GM04504 (cell line): Measurements from ENCODE around the gene FBXL7.
A peak's percentile ranks its signal among the peaks of the same experiment; 100 is the strongest.

Source experiments
- DNase-seq: peaks from one replicate; pipeline ENCODE4 v3.0.0-alpha.2; 2012; ENCODE audit warnings: low read depth

FBXL7 gene

GRCh38 chr5:15502208-15502607 is 2.2 kb downstream of the FBXL7 start:
- no peak for DNase-seq

- DNase-seq = no peak
Measured at GRCh38 chr5:15506146-15506545, 6.2 kb downstream of the FBXL7 start.

GRCh38 chr5:15506897-15507296 is 6.9 kb downstream of the FBXL7 start:
- no peak for DNase-seq

GRCh38 chr5:15510092-15510491 is 10.1 kb downstream of the FBXL7 start:
- DNase-seq = peak; percentile 55

GRCh38 chr5:15510831-15511230 is 10.9 kb downstream of the FBXL7 start:
- peak; percentile 69 for DNase-seq

GRCh38 chr5:15513431-15513830 is 13.5 kb downstream of the FBXL7 start:
- DNase-seq = no peak

GRCh38 chr5:15513911-15514310 is 13.9 kb downstream of the FBXL7 start:
- no peak for DNase-seq

- no peak for DNase-seq
Measured at GRCh38 chr5:15515229-15515628, 15.2 kb downstream of the FBXL7 start.

- DNase-seq = no peak
Measured at GRCh38 chr5:15516486-15516885, 16.5 kb downstream of the FBXL7 start.

GRCh38 chr5:15518786-15519185 is 18.8 kb downstream of the FBXL7 start:
- no peak for DNase-seq

GRCh38 chr5:15520856-15521255 is 20.9 kb downstream of the FBXL7 start:
- DNase-seq = no peak

GRCh38 chr5:15521381-15522186 is 21.6 kb downstream of the FBXL7 start:
- no peak for DNase-seq

- DNase-seq = no peak
Measured at GRCh38 chr5:15522187-15522520, 22.2 kb downstream of the FBXL7 start.

- no peak for DNase-seq
Measured at GRCh38 chr5:15524712-15525111, 24.7 kb downstream of the FBXL7 start.

GRCh38 chr5:15525703-15526275 is 25.8 kb downstream of the FBXL7 start:
- no peak for DNase-seq

- no peak for DNase-seq
Measured at GRCh38 chr5:15526413-15526812, 26.4 kb downstream of the FBXL7 start.

- DNase-seq = no peak
Measured at GRCh38 chr5:15528476-15528875, 28.5 kb downstream of the FBXL7 start.

GRCh38 chr5:15529013-15529412 is 29.0 kb downstream of the FBXL7 start:
- no peak for DNase-seq

GRCh38 chr5:15529821-15530220 is 29.8 kb downstream of the FBXL7 start:
- no peak for DNase-seq

GRCh38 chr5:15533129-15533893 is 33.3 kb downstream of the FBXL7 start:
- DNase-seq = peak; percentile 71

- DNase-seq = no peak
Measured at GRCh38 chr5:15535938-15536337, 36.0 kb downstream of the FBXL7 start.

- DNase-seq = no peak
Measured at GRCh38 chr5:15538516-15538915, 38.5 kb downstream of the FBXL7 start.

GRCh38 chr5:15539951-15540350 is 40.0 kb downstream of the FBXL7 start:
- no peak for DNase-seq
